Endodermal cell (in vitro differentiated cells): Measurements from ENCODE around the gene LPAR3. TPM values are rescaled to one million over a fixed set of nuclear protein-coding genes. Genes with fewer than 3 reads are reported as not detected.

Source experiments
- DNase-seq: peaks from one replicate; pipeline ENCODE4 v3.0.0-alpha.2; 2017
- H3K27ac ChIP-seq: 2 replicates; pipeline ENCODE4 v1.5.1; 2013; ENCODE audit warnings: mild to moderate bottlenecking, low read depth, low read length, moderate library complexity
- H3K27me3 ChIP-seq: 2 replicates; pipeline ENCODE4 v1.6.1; 2013; ENCODE audit warnings: mild to moderate bottlenecking, low read length, moderate library complexity; ENCODE audit not compliant: insufficient read depth, control insufficient read depth, poor library complexity, severe bottlenecking
- H3K36me3 ChIP-seq: 2 replicates; pipeline ENCODE4 v1.7.0; 2013; ENCODE audit warnings: mild to moderate bottlenecking, low read length, moderate library complexity; ENCODE audit not compliant: control insufficient read depth, insufficient read depth
- H3K4me1 ChIP-seq: one replicate; pipeline ENCODE4 v1.7.0; 2013; ENCODE audit warnings: low read length; ENCODE audit not compliant: control insufficient read depth, insufficient read depth
- H3K4me3 ChIP-seq: 2 replicates; pipeline ENCODE4 v1.5.1; 2013; ENCODE audit warnings: mild to moderate bottlenecking, low read length, moderate library complexity
- H3K9ac ChIP-seq: 2 replicates; pipeline ENCODE4 v1.6.1; 2013; ENCODE audit warnings: mild to moderate bottlenecking, low read length, moderate library complexity; ENCODE audit not compliant: poor library complexity, severe bottlenecking; ENCODE audit errors: extremely low read depth
- H3K9me3 ChIP-seq: 2 replicates; pipeline ENCODE4 v1.6.1; 2013; ENCODE audit warnings: mild to moderate bottlenecking, low read length, moderate library complexity; ENCODE audit not compliant: control insufficient read depth
- H3K27ac Mint-ChIP-seq: 2 replicates; pipeline ENCODE4 v1.8.0; 2020; ENCODE audit warnings: mixed read lengths
- H3K27me3 Mint-ChIP-seq: 2 replicates; pipeline ENCODE4 v1.8.0; 2021; ENCODE audit warnings: mild to moderate bottlenecking, mixed read lengths; ENCODE audit not compliant: insufficient read depth
- H3K36me3 Mint-ChIP-seq: 2 replicates; pipeline ENCODE4 v1.8.0; 2020; ENCODE audit warnings: low read depth, mixed read lengths
- H3K4me1 Mint-ChIP-seq: 2 replicates; pipeline ENCODE4 v1.8.0; 2020; ENCODE audit warnings: mixed read lengths
- H3K4me3 Mint-ChIP-seq: 2 replicates; pipeline ENCODE4 v1.8.0; 2020; ENCODE audit warnings: mild to moderate bottlenecking, moderate library complexity, mixed read lengths
- H3K9me3 Mint-ChIP-seq: 2 replicates; pipeline ENCODE4 v1.8.0; 2020; ENCODE audit warnings: mild to moderate bottlenecking, mixed read lengths
- WGBS, 2 experiments: methylation state at CpG; one replicate each; pipeline versions ENCODE4 v1.1.5 to v1.1.7; 2013; ENCODE audit warnings: missing lambda C conversion rate in 2 of 2, mixed read lengths in 1 of 2; ENCODE audit not compliant: insufficient coverage in 1 of 2, insufficient read length in 1 of 2; 5-methylcytosine and 5-hydroxymethylcytosine counted together
- total RNA-seq, 2 donors: library from RNA; stranded (reverse); fragmentation: NEBNext Ultra II Directional in 1 of 2; extraction: Animal tissue kit (Norgen Biotek cat#: 25700) in 1 of 2; gene quantifications; 2 replicates in 1 of 2; 3 replicates in 1 of 2; pipeline ENCODE4 v1.2.1, GENCODE V29; 2021
- TF ChIP-seq, protein P1 (sequence below): fragments of 200-600 bp; sonication (generic); conservative IDR thresholded peaks from 2 replicates; pipeline ENCODE4 v1.5.0; 2021; ENCODE audit warnings: antibody characterized with exemption, mild to moderate bottlenecking

Gene LPAR3
- total RNA-seq, 2 donors from 2014 or later, result 0.89 to 3.7 TPM

DNA sequence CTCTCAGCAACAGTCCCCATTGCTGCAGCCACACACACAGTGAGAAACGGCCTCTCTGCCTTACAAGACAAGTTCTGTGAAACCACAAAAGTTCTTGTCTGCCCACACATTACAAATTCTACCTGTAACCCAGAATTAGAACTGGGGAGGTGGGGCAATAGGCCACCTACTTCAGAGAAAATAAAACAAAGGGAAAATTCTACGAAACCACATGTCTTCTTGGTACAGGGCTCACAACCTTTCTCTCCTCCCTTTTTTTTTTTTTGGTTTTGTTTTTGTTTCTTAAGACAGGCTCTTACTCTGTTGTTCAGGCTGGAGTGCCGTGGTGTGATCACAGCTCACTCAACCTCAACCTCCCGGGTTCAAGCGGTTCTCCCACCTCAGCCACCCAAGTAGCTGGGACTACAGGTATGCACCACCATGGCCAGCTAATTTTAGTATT lies 30.2 kb downstream of the LPAR3 start:
- no peaks in the 10 kb centered on the region for H3K9me3 Mint-ChIP-seq
- Histone ChIP-seq H3K4me3 (no peak overlapping the region), H3K4me1 (no peaks in the 10 kb centered on the region), H3K36me3 (no peaks in the 10 kb centered on the region), H3K27me3 (no peaks in the 10 kb centered on the region), H3K9me3 (no peaks in the 10 kb centered on the region), H3K9ac (no peak overlapping the region), H3K27ac (no peak overlapping the region)
- no peaks in the 10 kb centered on the region for H3K27me3 Mint-ChIP-seq
- 73 to 88% methylated on average over 2 to 5 of the region's 5 CpGs for WGBS, 2 experiments
- DNase-seq, result no peak
- no peaks in the 10 kb centered on the region for H3K36me3 Mint-ChIP-seq
- TF ChIP-seq, protein P1, sequence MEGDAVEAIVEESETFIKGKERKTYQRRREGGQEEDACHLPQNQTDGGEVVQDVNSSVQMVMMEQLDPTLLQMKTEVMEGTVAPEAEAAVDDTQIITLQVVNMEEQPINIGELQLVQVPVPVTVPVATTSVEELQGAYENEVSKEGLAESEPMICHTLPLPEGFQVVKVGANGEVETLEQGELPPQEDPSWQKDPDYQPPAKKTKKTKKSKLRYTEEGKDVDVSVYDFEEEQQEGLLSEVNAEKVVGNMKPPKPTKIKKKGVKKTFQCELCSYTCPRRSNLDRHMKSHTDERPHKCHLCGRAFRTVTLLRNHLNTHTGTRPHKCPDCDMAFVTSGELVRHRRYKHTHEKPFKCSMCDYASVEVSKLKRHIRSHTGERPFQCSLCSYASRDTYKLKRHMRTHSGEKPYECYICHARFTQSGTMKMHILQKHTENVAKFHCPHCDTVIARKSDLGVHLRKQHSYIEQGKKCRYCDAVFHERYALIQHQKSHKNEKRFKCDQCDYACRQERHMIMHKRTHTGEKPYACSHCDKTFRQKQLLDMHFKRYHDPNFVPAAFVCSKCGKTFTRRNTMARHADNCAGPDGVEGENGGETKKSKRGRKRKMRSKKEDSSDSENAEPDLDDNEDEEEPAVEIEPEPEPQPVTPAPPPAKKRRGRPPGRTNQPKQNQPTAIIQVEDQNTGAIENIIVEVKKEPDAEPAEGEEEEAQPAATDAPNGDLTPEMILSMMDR, result no peak
- no peak overlapping the region for H3K4me3 Mint-ChIP-seq
- no peak overlapping the region for H3K27ac Mint-ChIP-seq
- no peaks in the 10 kb centered on the region for H3K4me1 Mint-ChIP-seq

DNA sequence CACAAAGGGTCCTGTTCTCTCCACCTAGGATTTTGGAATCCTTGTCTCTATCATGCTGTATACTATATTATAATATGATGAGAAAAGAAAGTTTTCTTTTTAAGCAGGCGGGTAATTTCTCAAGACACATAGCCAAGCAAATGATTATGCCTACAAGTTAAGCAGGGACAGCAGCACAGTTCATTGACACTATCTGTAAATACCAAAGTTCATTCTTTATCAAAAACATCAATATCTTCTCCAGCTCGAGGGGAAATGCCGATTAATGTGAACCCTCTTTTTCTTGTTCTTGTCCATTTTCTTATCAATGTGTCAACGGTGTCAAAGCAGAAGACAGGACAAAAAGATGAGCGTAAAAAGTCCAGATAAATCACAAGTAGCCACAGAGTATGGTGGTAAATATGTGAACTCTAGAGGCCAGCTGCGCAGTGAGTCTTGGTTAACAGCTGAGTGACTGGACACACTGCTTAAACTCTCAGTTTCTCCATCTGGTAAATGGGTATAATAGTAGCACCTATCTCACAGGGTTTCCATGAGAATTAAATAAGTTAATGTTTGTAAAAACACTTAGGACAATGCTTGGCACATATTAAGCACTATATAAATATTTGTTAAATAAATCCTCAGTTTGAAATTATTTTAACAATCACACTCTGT lies 30.9 kb downstream of the LPAR3 start:
- no peaks in the 10 kb centered on the region for H3K4me1 Mint-ChIP-seq
- no peaks in the 10 kb centered on the region for H3K9me3 Mint-ChIP-seq
- H3K4me3 ChIP-seq, result no peak overlapping the region
- TF ChIP-seq, protein P1, result no peak
- no peaks in the 10 kb centered on the region for H3K36me3 ChIP-seq
- WGBS, 2 experiments, result 73 to 84% methylated on average over 3 to 6 of the region's 6 CpGs
- no peaks in the 10 kb centered on the region for H3K9me3 ChIP-seq
- no peaks in the 10 kb centered on the region for H3K27me3 Mint-ChIP-seq
- H3K9ac ChIP-seq, result no peak overlapping the region
- no peak for DNase-seq
- no peak overlapping the region for H3K27ac Mint-ChIP-seq
- H3K27me3 ChIP-seq, result no peaks in the 10 kb centered on the region
- H3K4me1 ChIP-seq, result no peaks in the 10 kb centered on the region
- no peaks in the 10 kb centered on the region for H3K36me3 Mint-ChIP-seq
- H3K4me3 Mint-ChIP-seq, result no peak overlapping the region
- no peak overlapping the region for H3K27ac ChIP-seq

DNA sequence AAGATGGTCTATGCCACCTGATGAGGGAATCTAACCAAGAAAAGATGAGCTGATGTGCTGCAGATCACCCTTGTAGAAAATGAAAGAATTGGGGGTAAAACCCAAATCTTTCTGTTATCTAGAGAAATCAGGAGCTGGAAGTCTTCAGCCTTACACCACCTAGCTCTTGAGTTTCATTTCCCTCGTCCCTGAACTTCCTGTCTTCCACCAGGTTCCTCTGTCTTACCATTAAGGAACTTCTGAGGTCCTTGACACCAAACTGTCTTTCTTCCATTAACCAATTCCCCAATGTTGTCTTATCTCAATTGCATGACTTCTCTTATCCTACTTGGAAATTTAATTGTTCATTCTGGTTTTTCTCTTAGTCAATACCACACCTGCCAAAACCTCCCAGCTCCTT lies 31.5 kb downstream of the LPAR3 start:
- Mint-ChIP-seq H3K36me3 (no peaks in the 10 kb centered on the region), H3K4me3 (no peak overlapping the region), H3K27ac (no peak overlapping the region), H3K4me1 (no peaks in the 10 kb centered on the region), H3K9me3 (no peaks in the 10 kb centered on the region), H3K27me3 (no peaks in the 10 kb centered on the region)
- no peak for DNase-seq
- H3K27me3 ChIP-seq, result no peaks in the 10 kb centered on the region
- TF ChIP-seq, protein P1, result no peak
- no peak overlapping the region for H3K4me3 ChIP-seq
- H3K4me1 ChIP-seq, result no peaks in the 10 kb centered on the region
- WGBS, 2 experiments, result 69 to 85% methylated on average over 1 of the region's 1 CpG
- H3K9ac ChIP-seq, result no peak overlapping the region
- H3K9me3 ChIP-seq, result no peaks in the 10 kb centered on the region
- H3K27ac ChIP-seq, result no peak overlapping the region
- no peaks in the 10 kb centered on the region for H3K36me3 ChIP-seq
